ENCODE measurements around the gene TMCC3.

The TMCC3 gene

GRCh38 chr12:94531196-94531720 lies 119.1 kb downstream of the TMCC3 start:
- DNase-seq (ENCODE audit: low spot score) = peak; percentile 56

- no peak for DNase-seq (ENCODE audit: low spot score)
Observed at GRCh38 chr12:94525951-94526350, 124.4 kb downstream of the TMCC3 start.

Data from COLO829 (cell line).